GM12878 (cell line): ENCODE data around the gene TCF12. TPM values are rescaled to one million over a fixed set of nuclear protein-coding genes. Genes with fewer than 3 reads are reported as not detected.

ENCODE experiments used
- ATAC-seq: fragments of 200-7000 bp; cut with Tn5 transposase; 3 replicates; pipeline ENCODE4 v1.9.1; 2020; ENCODE audit warnings: mild to moderate bottlenecking, moderate library complexity
- BruUV-seq: library from RNA; stranded (reverse); fragments of 400-500 nt; replicated peaks from 2 replicates; lab custom pipeline; 2021; lab: Mats Ljungman, UMichigan
- CTCF ChIA-PET: fragments of 300-600 bp; sonication (Branson Sonifier 250); formaldehyde crosslinking; extraction: SDS; loops from one replicate; lab custom pipeline; 2021; ENCODE audit warnings: inconsistent platforms; lab: Yijun Ruan, JAX
- POLR2A ChIA-PET: fragments of 350-600 bp; formaldehyde crosslinking; extraction: SDS; loops from one replicate; lab custom pipeline; 2021; ENCODE audit warnings: inconsistent platforms; lab: Charles Lee
- RAD21 ChIA-PET: fragments of 300-600 bp; sonication (Branson Sonifier 250); formaldehyde crosslinking; loops from one replicate; lab custom pipeline; 2023; ENCODE audit warnings: antibody characterized with exemption; ENCODE audit not compliant: unreplicated experiment; lab: Charles Lee
- SMC1A ChIA-PET: fragments of 300-600 bp; sonication (Branson Sonifier 250); formaldehyde crosslinking; loops from one replicate; lab custom pipeline; 2023; ENCODE audit not compliant: unreplicated experiment, uncharacterized antibody; lab: Charles Lee
- DNase-seq: peaks from one replicate; pipeline ENCODE4 v3.0.0-alpha.2; 2011; ENCODE audit warnings: low read depth, low spot score
- FAIRE-seq: peaks from 3 replicates; lab custom pipeline; 2011; peaks lifted over from hg19 to GRCh38; lab: Jason Lieb, UNC
- H2AFZ ChIP-seq: 2 replicates; pipeline ENCODE4 v1.6.0; 2011; ENCODE audit warnings: low read depth, low read length, control low read depth; ENCODE audit not compliant: control insufficient read depth
- H3K27ac ChIP-seq: 2 replicates; pipeline ENCODE4 v1.5.1; 2011; ENCODE audit warnings: control low read depth; ENCODE audit not compliant: control insufficient read depth, insufficient read depth
- H3K27me3 ChIP-seq, 2 experiments: replicated peaks in 1 of 2; 2 replicates each; pipeline versions ENCODE4 v1.6.0 to v1.6.1; 2011; ENCODE audit warnings: low read length in 1 of 2; ENCODE audit not compliant: control insufficient read depth in 2 of 2, insufficient read depth in 2 of 2
- H3K36me3 ChIP-seq, 2 experiments: 2 replicates each; pipeline ENCODE4 v1.5.1; 2011; ENCODE audit warnings: low read length in 1 of 2; ENCODE audit not compliant: control insufficient read depth in 2 of 2, insufficient read depth in 2 of 2
- H3K4me1 ChIP-seq: 2 replicates; pipeline ENCODE4 v1.6.1; 2011; ENCODE audit warnings: mild to moderate bottlenecking, low read length, moderate library complexity, mixed read lengths; ENCODE audit not compliant: control insufficient read depth, insufficient read depth
- H3K4me2 ChIP-seq: 2 replicates; pipeline ENCODE4 v1.6.0; 2011; ENCODE audit warnings: control low read depth; ENCODE audit not compliant: control insufficient read depth, insufficient read depth
- H3K4me3 ChIP-seq: fragments of 200-600 bp; sonication (generic); 2 replicates; pipeline ENCODE4 v1.5.1; 2016
- H3K79me2 ChIP-seq: 2 replicates; pipeline ENCODE4 v1.6.0; 2011; ENCODE audit warnings: low read length; ENCODE audit not compliant: control insufficient read depth, insufficient read depth
- H3K9ac ChIP-seq: 2 replicates; pipeline ENCODE4 v1.8.0; 2011; ENCODE audit warnings: low read length, control low read depth, mixed read lengths; ENCODE audit not compliant: control insufficient read depth, insufficient read depth
- H3K9me3 ChIP-seq: replicated peaks from 3 replicates; pipeline ENCODE4 v1.5.1; 2011; ENCODE audit warnings: mild to moderate bottlenecking, low read length; ENCODE audit not compliant: control insufficient read depth, insufficient read depth
- H4K20me1 ChIP-seq: 2 replicates; pipeline ENCODE4 v1.6.0; 2011; ENCODE audit not compliant: control insufficient read depth, insufficient read depth
- MAX ChIP-seq: IDR thresholded peaks from 2 replicates; pipeline ENCODE4 v1.6.1; 2012; ENCODE audit warnings: low read depth, low read length, improper control_type of control experiment
- NFXL1 ChIP-seq: fragments of 450-650 bp; IDR thresholded peaks from 2 replicates; pipeline ENCODE4 v1.6.1; 2017; ENCODE audit warnings: antibody characterized with exemption, mild to moderate bottlenecking, borderline replicate concordance
- NFYB ChIP-seq: IDR thresholded peaks from 2 replicates; pipeline ENCODE4 v1.6.1; 2011; ENCODE audit warnings: low read depth, mild to moderate bottlenecking, low read length, improper control_type of control experiment, moderate library complexity; ENCODE audit not compliant: insufficient read depth
- NRF1 ChIP-seq: conservative IDR thresholded peaks from 2 replicates; pipeline ENCODE4 v1.6.1; 2011; ENCODE audit warnings: mild to moderate bottlenecking, low read depth, low read length, improper control_type of control experiment
- PKNOX1 ChIP-seq: fragments of 450-650 bp; IDR thresholded peaks from 2 replicates; pipeline ENCODE4 v1.6.1; 2016; ENCODE audit warnings: mild to moderate bottlenecking
- SKIL ChIP-seq: fragments of 450-650 bp; IDR thresholded peaks from 2 replicates; pipeline ENCODE4 v1.6.1; 2017; ENCODE audit warnings: mild to moderate bottlenecking, low read depth, inconsistent platforms; ENCODE audit not compliant: poor library complexity, severe bottlenecking
- SREBF2 ChIP-seq: IDR thresholded peaks from 2 replicates; pipeline ENCODE4 v1.6.1; 2012; ENCODE audit warnings: mild to moderate bottlenecking, low read length
- TARDBP ChIP-seq: IDR thresholded peaks from 2 replicates; pipeline ENCODE4 v1.6.1; 2016; ENCODE audit warnings: borderline replicate concordance
- TCF12 ChIP-seq: IDR thresholded peaks from 2 replicates; pipeline ENCODE4 v1.6.1; 2011; ENCODE audit warnings: low read depth, mild to moderate bottlenecking, low read length
- ZNF384 ChIP-seq: IDR thresholded peaks from 2 replicates; pipeline ENCODE4 v1.6.1; 2012; ENCODE audit warnings: low read depth, mild to moderate bottlenecking, low read length, improper control_type of control experiment, borderline replicate concordance
- WGBS: methylation state at CpG from one replicate; pipeline ENCODE4 v1.1.6; 2016; ENCODE audit warnings: low lambda C conversion rate; ENCODE audit not compliant: insufficient replicate concordance, insufficient coverage; ENCODE audit errors: missing lambda C conversion rate; 5-methylcytosine and 5-hydroxymethylcytosine counted together
- in situ Hi-C: fragments of 300-500 bp; cut with MboI; formaldehyde crosslinking; loops from 9 replicates; pipeline ENCODE4 v1.14.3; 2018; ENCODE audit warnings: mixed read lengths
- intact Hi-C: fragments of 100-400 bp; cut with micrococcal nuclease; formaldehyde crosslinking; loops from one replicate; pipeline ENCODE4 v1.14.2; 2022; ENCODE audit not compliant: unreplicated experiment
- polyA plus RNA-seq, 11 experiments: library from polyadenylated mRNA; depleted of rRNA in 4 of 11; unstranded in 6 of 11; stranded (reverse) in 5 of 11; fragments of >200 nt; fragmentation: Nextera tagmentation in 4 of 11; fragmentation: Illumina TruSeq in 1 of 11; extraction: Ambion mirVana in 4 of 11; extraction: Trizol in 1 of 11; gene quantifications; 1 replicate in 1 of 11; 2 replicates in 10 of 11; pipeline versions ENCODE4 v1.2.1 to v1.2.3, GENCODE V29; 2011 to 2016; ENCODE audit warnings: inconsistent platforms in 2 of 11, missing spikeins in 2 of 11, low read depth in 1 of 11
- total RNA-seq, 4 experiments: library from RNA; depleted of rRNA in 3 of 4; stranded (reverse); fragments of >200 nt in 3 of 4; fragmentation: Illumina TruSeq in 1 of 4; extraction: Trizol in 1 of 4; gene quantifications; 2 replicates each; pipeline versions ENCODE4 v1.2.1 to v1.2.3, GENCODE V29; 2013 to 2021

Gene TCF12
- total and polyA plus RNA-seq, 10 of the 15 experiments (the other 5 are each of a cell fraction or from before 2014, with no cell fraction given) = 8.2 to 70.9 (median 49.5) TPM

DNA sequence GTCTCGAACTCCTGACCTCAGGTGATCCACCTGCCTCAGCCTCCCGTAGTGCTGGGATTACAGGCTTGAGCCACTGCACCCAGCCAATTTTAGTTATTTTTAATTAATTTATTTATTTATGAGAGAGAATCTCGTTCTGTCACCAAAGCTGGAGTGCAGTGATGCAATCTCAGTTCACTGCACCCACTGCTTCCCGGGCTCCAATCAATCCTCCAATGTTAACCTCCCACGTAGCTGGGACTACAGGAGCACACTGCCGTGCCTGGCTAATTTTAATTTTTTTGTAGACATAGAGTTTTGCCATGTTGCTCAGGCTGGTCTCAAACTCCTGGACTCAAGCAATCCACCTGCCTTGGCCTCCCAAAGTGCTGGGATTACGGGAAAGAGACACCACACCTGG lies 137.9 kb downstream of the TCF12 start:
- in situ Hi-C loops (no loop called here), intact Hi-C loops (no loop called here)
- Histone ChIP-seq H3K4me2 (no peak overlapping the region), H4K20me1 (no peaks in the 10 kb centered on the region), H3K27ac (no peak overlapping the region), H3K4me3 (no peak overlapping the region), H3K9ac (no peak overlapping the region), H3K27me3 (no peaks in the 10 kb centered on the region), H3K79me2 (peaks cover 35% of the 10 kb centered on the region), H3K4me1 (peaks cover 14% of the 10 kb centered on the region), H3K9me3 (no peaks in the 10 kb centered on the region; the same call in 2 of the 3 replicates), H2AFZ (no peak overlapping the region), H3K36me3 (no peaks in the 10 kb centered on the region)
- WGBS = over 99% methylated on average over 7 of the region's 7 CpGs
- ChIA-PET RAD21 (no interaction called here), SMC1A (interaction anchor here (0.7 to 1.0 kb wide), 2 partner anchors 74 to 136 kb away, joined by 3 read pairs; no protein-coding TSS in a partner anchor), CTCF (no interaction called here), POLR2A (no interaction called here)
- BruUV-seq = no TSS peak
- FAIRE-seq = no peak
- ATAC-seq = no peak
- TF ChIP-seq SREBF2 (no peak), PKNOX1 (no peak), NFXL1 (no peak), TCF12 (no peak), TARDBP (no peak), MAX (no peak), ZNF384 (no peak), SKIL (no peak), NFYB (no peak), NRF1 (no peak)
- DNase-seq = no peak
